Stimulated activated CD8-positive, alpha-beta memory T cell treated with anti-CD3 and anti-CD28 coated beads, Interleukin-4, amount 100 ng/mL, for 1 hour (primary cell): ENCODE results near the gene ACSS2.
A peak's percentile ranks its signal among the peaks of the same experiment; 100 is the strongest.

Experiments
- DNase-seq, 2 donors: peaks; one replicate each; pipeline ENCODE4 v3.0.0-alpha.2; 2020; ENCODE audit warnings: low read depth in 2 of 2, low spot score in 1 of 2

The ACSS2 gene

DNA sequence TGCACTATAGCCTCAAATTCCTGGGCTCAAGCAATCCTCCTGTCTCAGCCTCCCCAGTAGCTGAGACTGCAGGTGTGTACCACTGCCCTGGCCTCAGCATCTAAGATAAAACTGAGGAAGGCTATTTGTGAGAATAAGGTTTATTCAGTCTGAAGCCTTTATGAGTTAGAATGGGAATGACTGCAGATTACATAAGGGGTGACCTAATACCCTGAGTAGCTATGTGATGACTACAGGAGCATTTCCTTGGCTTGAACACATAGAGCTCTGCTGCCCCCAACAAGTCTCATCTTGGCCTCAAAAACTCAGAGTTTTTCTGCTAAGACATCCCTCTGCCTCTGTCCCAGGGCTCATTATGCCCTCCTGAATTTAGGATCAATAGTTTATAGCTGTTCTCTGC lies 71.6 kb downstream of the ACSS2 start:
- DNase-seq: no peak

DNA sequence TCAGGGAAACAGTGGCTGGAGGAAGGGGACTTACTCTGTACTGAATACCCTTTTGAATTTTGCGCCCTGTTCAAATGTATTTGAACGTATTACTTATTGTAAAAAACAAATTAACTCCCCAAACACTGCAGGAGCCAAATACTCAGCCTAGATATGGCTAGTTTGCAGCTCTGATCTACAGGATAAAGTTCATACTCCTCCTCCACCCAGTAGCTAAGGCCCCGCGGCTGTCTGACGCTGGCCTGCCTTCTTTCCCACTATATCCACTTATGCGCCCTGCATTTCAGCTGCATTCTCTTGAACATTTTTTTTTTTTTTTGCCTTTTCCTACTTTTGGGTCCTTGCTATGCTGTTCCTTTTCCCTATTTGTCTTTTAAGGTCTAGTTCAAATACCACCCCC lies 72.7 kb downstream of the ACSS2 start:
- DNase-seq: no peak

DNA sequence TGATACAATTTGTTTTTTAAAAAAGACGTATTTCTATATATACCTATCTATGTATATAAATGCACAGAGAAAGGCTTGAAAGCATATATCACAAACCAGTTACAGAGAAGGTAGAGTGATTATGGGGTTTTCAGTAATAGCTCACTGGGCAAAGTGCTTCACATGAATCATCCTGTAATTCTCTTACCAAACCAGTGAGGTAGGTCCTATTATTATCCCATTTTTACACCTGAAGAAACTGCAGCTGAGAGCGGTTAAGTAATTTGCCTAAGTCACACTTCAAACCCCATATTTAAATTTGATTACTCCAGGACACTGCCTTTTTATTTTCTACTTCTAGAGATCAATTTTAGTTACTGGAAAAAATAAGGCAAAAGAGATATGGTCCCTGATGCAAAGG lies 74.8 kb downstream of the ACSS2 start:
- no peak for DNase-seq

DNA sequence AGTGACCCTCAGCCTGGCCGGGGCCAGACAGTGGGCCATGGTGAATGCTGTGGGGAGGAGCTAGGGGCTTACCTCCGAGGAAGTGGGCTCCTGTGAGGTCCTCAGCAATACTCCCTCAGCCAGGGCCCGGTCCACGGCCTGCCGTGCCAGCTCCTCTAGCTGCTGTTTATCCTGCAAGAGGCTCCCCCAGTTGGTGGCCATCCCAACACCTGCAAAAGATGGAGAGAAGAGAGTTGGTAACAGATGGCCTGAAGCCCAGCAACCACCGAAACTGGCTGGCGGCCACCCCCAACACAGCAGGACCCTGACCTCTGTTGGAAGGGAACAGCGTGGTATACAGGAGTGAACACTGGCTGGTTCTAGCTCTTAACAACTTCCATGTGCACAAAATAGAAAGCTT lies 75.2 kb downstream of the ACSS2 start:
- DNase-seq: no peak

DNA sequence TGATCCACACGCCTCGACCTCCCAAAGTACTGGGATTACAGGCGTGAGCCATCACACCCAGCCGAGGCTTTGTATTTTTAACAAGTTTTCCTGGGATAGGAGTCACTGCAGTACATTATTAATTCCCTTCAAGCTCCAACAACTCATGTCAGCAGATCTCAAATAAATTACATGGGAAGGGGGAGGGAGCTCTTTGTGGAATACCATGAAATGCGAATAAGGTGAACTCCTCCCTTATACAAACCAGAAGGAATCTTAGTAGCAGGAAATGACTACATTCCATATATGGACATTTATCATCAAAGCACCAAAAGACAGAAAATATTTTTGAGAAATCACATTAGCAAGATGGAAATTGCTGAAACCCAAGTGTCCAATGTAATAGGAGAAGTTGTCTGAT lies 76.3 kb downstream of the ACSS2 start:
- no peak for DNase-seq

DNA sequence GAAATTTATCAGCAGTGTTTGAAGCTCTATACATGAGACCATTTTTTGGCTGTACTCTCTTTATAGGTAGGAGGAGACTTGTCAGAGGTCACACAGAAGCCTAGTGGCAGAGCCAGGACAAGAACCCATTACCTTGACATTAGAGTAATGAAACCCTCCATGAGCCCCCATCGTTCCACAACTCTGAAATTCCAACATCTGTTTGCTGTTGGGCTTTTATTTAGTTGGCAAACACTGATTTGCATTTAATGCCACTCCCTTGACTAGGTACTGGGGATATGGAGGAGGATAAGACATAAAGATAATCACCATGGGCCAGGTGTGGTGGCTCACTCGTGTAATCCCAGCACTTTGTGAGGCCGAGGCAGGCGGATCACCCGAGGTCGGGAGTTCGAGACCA lies 77.5 kb downstream of the ACSS2 start:
- no peak for DNase-seq

DNA sequence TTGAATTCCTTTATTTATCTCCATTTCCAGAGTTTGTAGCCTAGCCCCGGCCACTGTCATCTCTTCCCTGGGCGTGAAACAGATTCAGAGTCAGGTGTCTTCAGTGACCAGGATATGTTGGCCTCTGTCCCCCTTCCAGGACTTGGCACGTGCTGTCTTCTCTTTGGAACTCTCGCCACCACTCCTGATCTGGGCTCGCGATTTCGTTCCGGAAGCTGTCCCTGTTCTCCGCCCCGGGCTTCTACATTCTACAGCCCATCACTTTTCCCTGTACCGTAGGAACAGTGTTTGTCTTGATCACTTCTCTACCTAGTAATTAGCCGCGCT lies 78.5 kb downstream of the ACSS2 start:
- no peak for DNase-seq

DNA sequence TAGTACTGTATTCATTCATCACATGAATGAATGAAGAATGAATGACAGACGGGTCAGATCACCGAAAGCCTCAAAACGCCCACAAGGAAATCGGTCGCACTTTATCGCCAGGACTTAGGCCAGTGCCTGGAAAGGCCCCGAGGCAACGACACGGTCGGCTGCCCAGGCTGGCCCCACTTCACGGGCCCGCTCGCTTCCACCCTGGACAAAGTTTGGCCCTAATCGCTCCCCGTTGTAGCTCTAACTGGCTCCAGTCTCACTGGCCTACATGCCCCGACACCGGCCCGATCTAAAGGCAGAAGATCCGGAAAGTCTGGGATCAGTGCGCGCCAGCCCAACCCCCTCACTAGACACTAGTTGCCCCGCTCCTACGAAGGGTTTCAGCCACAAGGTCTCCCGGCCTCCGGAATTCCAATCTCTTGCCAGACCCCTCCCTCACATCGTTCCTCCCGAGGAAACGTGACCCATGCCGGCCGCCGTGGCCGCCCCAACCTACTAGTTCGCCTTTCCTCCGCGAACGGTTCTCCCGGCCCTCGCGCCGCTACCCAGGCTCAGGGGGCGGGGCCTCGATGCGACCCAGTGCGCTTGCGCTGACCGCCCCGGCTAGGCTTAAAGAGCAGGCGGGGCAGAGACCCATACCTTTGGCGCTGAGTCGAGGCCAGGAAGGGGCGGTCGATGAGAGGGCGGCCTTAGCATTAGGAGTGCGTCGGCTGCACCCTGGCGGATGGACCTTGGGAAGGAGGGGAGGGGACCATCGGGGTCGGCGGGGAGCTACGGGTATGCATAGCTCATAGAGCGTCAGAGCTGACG lies 79.0 kb downstream of the ACSS2 start, which contains the start of the genes GSS and MYH7B:
TSS of gene GSS (minus strand) at position 576 of the 810 bp plus-strand sequence. CDS start 3,954 bp downstream, outside the sequence.
TSS of gene MYH7B (plus strand) at position 638 of the 810 bp plus-strand sequence. CDS start 22,138 bp downstream, outside the sequence.
- peak; percentile 93 to 95 for DNase-seq

DNA sequence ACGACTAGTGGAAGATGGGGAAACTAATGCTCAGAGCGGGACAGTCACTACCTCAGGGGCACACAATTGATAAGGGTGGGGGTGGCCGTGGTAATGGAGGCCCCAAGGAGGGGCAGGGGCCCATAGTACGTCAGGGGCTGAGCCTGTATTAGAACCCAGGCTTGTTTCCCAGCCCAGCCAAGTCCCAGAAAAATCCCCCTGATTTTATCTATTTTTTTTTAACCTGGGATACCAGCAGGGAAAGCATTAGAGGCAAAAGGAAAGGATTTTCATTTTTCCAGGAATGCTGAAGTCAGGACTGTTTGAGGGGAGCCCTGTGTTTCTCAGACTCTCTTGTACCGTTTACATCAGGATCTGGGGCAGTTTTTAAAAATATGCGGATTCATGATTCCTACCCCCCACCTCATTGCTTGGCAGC lies 79.6 kb downstream of the ACSS2 start:
- no peak for DNase-seq

DNA sequence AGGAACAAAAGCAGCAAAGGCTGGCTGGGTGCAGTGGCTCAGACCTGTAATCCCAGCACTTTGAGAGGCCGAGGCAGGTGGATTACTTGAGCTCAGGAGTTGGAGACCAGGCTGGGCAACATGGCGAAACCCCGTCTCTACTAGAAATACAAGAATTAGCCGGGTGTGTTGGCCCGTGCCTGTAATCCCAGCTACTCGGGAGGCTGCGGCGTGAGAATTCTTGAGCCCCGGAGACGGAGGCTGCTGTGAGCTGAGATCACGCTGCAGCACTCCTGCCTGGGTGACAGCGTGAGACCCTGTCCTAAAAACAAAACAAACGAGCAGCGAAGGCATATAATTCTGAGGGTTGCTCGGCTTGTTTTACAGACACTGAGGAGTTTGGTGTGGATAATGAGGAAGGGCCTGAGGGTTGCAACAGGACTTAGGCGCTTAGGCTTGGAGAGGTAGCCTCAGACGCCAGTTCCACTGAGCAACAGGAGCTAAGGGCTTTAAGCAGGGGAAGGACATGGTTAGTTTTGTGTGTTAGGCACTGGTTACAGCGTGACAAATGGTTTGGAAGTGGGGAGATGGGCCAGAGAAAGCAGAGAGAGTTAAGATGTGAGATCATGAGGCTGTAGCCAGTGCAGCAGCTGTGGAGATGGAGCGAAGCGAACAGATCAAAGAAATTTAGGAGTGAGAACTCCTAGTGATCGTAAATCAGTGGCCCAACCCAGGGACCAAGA lies 80.5 kb downstream of the ACSS2 start:
- DNase-seq: no peak

DNA sequence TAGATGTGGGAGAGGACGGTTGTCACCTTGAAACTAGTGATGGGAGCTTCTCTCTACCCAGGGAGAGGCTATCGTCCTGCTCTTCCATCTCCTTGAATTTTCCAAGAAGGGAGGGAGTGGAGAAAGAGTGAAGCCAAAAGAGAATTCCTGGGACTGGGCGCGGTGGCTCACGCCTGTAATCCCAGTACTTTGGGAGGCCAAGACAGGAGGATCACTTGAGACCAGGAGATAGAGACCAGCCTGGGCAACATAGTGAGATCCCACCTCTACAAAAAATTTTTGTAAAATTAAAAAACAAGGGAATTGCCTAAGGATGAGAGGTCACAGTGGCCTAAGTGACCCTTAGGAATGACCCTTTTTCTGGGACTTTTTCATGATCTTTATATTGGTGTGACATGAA lies 88.1 kb downstream of the ACSS2 start:
- no peak for DNase-seq

DNA sequence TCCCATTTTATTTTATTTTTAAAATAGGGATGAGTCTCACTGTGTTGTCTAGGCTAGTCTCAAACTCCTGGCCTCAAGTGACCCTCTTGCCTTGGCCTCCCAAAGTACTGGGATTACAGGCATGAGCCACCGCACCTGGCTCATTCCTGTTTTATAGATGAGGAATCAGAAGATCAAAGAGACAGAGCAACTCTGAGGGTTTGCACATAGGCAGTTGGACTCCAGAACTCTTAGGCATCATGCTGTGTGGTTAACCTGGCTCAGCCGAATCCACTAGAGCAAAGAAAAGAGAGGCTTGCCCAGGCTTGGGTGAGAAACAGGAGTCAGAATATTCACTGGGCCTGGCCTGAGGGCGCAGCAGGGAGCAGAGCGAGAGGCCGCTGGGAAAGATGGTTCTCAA lies 88.6 kb downstream of the ACSS2 start:
- DNase-seq: no peak

DNA sequence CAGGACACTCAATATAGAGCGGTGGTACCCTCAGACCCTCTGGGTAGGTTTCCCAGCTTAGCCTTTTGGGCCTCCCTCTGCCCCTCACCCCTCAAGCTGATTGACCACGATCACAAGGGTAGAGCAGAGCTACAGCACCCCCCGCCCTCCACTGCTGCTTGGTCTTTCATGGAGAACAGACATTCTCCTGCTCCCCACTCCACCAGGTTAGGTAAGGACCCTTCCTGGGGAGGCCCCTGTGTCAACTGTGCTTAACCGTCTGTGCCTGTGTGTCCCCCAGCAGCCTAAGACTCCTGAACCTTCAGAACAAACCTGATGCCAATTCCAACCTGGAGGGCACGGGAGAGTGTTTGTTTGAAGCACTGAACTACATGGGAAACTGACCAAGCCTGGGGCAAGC lies 91.0 kb downstream of the ACSS2 start:
- DNase-seq: no peak

DNA sequence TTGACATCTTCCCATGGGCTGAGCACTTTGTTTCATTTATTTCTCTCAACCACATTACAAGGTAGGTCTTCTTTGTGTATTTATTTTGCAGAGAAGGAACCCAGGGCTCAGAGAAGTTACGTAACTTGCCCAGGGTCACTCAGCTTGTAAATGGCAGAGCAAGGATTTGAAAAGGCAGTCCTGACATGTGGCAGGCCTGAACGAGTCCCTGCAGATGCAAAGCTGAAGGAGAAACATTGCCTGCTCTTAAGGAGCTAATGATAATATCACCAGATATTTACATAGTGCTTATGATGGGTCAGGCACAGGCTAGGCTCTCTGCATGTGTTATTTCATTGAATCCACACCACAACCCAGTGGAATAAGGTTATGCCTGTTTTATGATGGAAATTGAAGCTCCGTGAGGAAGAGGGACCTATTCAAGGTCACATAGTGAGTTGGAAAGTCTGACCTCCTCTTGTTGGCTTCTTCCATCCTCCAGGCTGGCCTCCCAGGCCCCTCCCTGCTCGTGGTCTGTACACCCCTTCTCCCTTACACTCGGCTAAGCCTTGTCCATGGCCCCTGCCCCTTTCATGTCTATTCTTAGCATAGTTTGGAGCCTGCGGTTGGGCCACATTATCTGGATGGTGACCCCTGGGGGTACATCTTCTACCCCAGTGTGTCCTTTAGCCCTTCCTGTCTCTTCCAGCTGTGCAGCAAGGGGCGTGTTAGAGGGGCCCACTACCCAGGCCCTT lies 91.8 kb downstream of the ACSS2 start:
- DNase-seq: no peak

DNA sequence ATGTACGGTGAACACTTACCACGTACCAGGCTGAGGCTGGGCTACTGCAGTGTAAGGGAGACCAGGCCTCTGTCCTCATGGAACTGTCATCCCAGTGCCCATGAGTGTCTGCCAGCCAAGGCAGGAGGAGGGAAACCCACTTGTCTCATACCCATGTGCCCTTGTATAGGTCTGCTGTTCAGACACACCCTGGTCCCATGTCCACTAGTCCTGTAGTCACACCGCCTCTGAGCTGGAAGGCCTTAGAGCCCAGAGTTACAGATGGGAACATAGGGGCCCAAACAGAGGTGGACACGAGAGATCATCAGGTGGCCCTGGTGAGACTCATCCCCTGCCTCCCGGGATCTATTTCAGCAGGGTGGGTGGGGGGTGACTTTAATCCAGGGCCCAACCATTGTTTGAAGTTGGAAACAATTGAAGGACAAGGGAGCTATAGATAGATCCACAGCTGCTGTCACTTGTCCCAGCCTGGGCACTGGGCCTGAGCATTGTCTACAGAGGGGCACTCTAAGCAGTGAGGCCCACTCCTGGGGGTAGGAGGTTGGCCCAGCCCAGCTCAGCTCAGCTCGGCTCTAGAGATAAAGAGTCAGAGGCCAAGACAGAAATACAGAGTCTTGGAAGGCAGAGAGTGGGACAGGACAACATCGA lies 93.9 kb downstream of the ACSS2 start:
- no peak for DNase-seq

DNA sequence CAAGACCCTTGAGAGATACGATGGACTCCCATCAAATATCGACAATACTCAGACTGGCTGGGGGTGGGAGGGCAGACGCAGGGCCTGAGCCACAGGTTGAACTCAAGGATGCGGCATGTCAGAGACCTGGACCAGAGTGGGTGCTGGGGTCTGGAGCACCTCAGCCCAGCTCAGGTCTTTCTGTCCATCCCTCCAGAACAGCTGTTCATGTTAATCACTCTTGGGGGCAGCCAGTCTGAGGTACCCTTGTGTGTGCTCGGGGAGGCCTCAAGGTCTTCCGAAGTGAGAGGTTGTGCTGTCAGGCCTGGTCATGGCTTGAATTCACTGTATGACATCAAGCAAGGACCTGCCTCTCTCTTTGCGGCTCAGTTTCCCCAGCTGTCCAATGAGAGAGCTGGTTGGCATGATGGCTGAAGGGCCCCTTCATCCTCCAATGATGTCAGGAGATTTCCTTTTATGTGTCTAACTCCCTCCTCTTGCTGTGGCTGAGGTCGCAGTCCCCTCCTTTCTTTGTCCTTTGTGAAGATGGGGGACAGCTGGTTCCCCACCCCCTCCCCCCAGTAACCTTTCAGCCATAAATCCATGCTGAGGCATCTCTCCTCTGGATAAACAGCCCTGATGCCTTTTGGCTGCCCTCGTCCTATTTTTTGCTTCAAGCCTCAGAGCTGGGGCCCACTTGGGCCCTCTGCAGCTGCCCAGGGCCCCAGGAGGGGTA lies 94.6 kb downstream of the ACSS2 start:
- no peak for DNase-seq

DNA sequence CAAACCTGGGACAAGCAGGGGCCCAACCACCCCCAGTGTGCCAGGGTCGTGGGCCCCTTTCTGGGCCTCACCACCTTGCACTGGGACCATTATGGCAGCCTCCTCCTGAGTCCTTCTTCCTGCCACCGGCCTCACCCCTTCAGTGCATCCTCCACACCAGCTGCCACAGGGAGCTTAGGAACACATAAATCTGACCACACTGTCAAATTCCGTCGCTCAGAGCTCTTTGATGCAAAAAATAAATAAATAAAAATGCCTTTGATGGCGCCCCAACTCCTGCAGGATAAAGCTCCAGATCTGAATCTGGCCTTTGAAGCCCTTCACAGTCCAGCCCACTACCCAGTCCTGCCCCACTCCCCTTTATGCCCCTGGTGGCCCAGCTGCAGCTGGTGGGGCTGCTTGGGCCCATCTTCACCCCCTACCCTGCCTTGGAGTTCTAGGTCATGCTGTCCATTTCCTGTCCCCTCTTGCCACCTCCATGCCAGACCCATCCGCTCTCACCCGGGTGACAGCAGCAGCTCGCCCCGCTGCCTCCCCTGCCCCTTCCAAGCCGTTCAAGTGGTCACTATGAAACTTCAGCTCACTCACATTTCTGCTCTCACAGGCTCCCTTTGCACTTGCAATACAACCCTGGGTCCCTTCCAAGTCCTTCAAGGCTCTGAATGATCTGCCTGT lies 95.3 kb downstream of the ACSS2 start:
- no peak for DNase-seq

DNA sequence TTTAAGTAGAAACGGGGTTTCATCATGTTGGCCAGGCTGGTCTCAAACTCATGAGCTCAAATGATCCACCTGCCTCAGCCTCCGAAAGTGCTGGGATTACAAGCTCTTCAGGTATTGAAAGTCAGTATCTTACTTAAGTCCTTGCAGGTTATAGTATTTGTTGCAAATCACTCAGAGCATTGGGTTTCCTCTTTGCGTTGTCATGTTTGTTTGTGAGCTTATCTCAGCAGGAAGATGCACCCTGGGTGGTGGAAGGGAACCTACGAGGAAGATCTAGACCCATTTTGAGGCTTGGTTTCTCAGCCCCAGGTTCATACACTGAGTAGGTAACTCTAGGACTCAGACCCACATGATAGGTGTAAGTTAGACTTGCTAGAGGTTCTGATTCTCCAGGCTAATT lies 97.8 kb downstream of the ACSS2 start:
- no peak for DNase-seq

DNA sequence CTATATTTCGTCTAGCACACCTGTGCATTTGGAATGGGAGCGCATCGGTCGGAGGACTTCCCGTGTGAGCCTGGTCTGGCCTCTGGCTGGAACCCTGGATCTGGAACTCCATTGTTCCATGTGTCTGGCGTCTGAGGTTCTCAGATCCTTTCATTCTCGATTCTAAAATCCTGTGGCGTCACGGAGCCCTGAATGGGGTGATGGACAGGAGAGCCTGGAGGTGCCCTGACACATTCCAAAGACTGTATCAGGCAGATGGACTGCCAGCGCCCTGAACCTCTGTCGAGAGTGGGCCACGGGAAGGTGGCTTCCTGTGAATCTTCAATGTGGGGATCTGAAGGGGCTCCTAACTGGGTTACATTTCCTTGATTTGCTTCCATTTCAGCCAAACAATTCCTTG lies 99.9 kb downstream of the ACSS2 start:
- DNase-seq: no peak
